ENCODE data around the gene SMYD3.

The SMYD3 gene

DNA sequence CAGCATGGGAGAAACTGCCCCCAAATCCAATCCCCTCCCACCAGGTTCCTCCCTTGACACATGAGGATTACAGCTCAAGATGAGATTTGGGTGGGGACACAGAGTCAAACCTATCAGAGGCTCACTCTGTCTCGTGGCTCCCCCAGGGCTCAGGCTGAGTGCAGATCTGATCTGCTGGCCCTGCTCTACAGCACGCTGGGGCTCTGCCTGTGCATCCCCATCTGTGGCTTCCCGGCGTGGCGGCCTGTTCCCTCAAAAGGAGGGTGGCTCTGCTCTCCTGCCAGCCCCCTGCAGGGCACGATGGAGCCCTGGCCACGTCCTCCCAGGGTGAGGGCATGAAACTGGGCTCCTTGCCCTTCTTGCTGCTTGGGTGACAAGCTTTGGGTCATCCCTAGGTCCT lies 19.8 kb upstream of the SMYD3 start:
- H3K36me3 Mint-ChIP-seq: peaks cover 1% of the 10 kb centered on the region
- H3K27me3 Mint-ChIP-seq: no peaks in the 10 kb centered on the region
- no peak overlapping the region for H3K4me3 Mint-ChIP-seq
- peaks cover 12% of the 10 kb centered on the region for H3K4me1 Mint-ChIP-seq
- no peak overlapping the region for H3K27ac Mint-ChIP-seq
- no peaks in the 10 kb centered on the region for H3K9me3 Mint-ChIP-seq

DNA sequence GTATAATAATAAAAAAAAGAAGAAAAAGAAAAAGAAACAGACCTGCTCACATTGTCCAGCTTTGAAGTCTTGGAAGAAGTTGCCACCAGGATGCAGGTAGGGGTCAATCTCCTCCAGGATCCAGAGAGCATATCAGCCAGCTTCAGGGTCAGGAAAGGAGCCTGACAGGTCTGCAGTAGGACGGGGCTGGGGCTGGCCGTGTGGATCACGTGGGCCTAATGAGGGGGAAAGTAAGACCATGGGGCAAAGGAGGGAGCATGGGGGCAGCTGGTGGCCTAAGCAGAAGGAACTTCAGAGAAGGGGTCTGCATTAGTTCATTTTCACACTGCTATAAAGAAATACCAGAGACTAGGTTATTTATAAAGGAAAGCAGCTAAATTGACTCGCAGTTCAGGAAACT lies 19.3 kb upstream of the SMYD3 start:
- no peak overlapping the region for H3K4me3 Mint-ChIP-seq
- H3K9me3 Mint-ChIP-seq: no peaks in the 10 kb centered on the region
- H3K4me1 Mint-ChIP-seq: peaks cover 12% of the 10 kb centered on the region
- no peaks in the 10 kb centered on the region for H3K27me3 Mint-ChIP-seq
- H3K27ac Mint-ChIP-seq: no peak overlapping the region
- peaks cover under 1% of the 10 kb centered on the region for H3K36me3 Mint-ChIP-seq

DNA sequence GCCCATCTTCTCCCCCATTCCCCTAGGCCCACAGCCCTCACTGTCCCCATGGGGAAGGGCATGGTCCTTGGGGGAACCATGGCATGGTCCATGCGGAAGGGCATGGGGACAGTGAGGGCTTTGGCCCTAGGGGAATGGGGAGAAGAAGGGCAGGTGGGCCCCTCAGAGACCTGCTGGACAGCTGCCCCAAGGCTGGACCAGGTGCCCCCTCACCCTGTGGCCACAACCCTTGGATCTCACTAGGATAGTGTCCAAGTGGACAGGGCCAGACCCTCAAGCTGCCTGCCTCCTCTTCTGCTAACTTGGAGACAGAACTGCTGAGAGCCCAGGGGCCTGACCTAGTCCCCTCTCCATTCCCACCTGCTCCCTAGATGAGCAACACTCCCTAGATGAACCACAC lies 12.4 kb upstream of the SMYD3 start:
- Mint-ChIP-seq H3K27me3 (no peaks in the 10 kb centered on the region), H3K36me3 (no peaks in the 10 kb centered on the region), H3K27ac (no peak overlapping the region), H3K4me1 (no peaks in the 10 kb centered on the region), H3K4me3 (no peak overlapping the region), H3K9me3 (no peaks in the 10 kb centered on the region)

DNA sequence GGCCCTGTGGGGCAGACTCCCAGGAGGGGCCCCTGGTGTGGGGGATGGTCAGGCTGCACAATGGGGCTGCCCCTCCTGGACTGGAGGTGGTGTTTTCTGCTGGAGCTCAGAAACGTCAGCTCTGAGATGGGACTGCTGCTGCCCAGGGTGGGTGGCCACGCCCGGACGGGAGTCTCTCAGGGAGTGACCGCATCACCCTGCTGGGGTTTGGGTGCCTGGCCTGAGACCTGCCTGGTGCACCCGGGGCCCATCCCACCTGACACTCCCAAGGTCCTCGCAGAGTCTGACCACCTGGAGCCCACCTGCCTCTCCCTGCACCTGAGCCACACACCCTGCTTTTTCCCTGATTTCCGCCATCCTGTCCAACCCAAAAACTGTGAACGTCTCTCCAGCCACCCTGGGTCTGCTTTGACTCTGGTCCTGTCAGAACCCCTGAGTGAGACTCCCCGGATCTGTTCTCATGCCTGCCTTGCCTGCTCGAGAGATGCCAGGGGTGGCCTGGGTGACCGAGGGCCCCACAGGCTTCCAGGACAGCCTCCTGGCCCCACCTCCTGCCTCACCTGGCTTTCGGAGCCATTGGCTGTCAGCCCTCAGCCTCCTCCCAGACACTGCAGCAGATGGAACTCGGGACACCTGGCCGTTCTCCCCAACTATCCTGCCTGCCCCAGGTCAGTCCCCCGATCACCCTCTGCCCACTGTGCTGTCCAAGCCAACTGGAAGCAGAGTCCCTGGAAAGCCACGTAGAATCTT lies 11.6 kb upstream of the SMYD3 start:
- Mint-ChIP-seq H3K4me3 (no peak overlapping the region), H3K9me3 (no peaks in the 10 kb centered on the region), H3K27me3 (no peaks in the 10 kb centered on the region), H3K27ac (no peak overlapping the region), H3K4me1 (no peaks in the 10 kb centered on the region), H3K36me3 (no peaks in the 10 kb centered on the region)

DNA sequence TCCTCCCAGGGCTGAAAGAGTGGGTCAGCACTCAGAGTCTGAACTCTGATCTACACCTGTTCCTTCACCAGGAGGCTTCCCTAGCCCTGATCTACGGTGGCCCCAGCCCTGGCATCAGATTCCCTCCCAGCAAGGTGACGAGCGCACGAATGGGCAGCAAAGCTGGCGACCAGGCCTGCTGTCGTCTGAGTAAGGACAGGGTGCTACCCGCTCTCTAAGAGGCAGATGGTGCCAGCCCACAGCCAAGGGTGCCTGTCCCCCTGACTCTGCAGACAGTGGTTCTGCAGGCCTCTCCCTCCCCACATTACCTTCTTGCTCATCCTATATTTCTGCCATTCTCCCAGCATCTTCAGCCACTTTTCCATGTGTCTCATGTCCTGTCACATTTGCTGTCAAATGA lies 10.3 kb upstream of the SMYD3 start:
- no peaks in the 10 kb centered on the region for H3K27me3 Mint-ChIP-seq
- no peak overlapping the region for H3K4me3 Mint-ChIP-seq
- H3K4me1 Mint-ChIP-seq: no peaks in the 10 kb centered on the region
- H3K9me3 Mint-ChIP-seq: no peaks in the 10 kb centered on the region
- no peak overlapping the region for H3K27ac Mint-ChIP-seq
- H3K36me3 Mint-ChIP-seq: no peaks in the 10 kb centered on the region

DNA sequence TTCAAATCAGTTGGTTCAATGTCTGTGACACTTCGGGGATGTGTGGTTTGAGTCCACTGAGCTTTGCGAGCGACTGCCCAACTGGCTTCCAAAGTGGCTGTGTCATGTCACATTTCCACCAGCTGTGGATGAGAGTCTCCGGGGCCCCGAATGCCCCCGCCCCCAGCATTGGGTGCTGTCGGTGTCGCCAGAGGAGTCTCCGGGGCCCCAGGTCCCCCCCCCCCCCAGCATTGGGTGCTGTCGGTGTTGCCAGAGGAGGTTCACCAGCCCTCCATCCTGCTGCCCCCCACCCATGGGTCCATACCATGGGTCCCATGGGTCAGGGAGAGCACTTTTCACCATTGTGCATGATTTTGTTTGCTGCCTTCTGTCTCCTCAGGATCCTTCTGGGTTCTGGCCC lies 9.0 kb upstream of the SMYD3 start:
- Mint-ChIP-seq H3K27ac (no peak overlapping the region), H3K4me1 (no peaks in the 10 kb centered on the region), H3K9me3 (no peaks in the 10 kb centered on the region), H3K4me3 (no peak overlapping the region), H3K36me3 (no peaks in the 10 kb centered on the region), H3K27me3 (no peaks in the 10 kb centered on the region)

DNA sequence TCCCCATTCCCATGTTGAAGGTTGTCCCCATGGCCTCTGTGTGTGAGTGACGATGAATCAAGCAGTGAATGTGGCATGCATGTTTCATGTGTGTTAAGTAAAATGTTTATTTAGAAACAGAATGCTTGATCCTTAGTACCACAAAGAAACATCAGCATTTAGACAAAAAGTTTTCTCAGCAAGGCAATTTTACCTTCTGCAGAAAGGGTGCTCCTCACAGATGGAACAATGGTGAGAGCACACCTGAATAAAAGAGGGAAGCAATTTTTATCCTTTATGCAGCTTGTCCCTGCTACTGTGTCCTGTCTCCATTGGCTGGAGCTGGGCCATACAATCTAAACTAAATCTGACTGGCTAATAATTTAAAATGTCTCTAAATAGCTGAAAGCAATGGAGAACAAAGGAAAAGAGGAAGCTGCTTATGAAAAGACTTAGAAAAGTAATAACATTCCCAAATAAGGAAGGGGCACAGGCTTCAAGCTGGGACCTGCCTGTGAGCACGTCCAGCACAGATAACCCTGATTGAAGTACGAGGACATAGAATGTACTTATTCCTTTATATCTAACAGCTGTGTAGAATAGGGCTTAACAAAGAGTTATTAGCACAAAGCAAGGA lies 8.4 kb upstream of the SMYD3 start:
- H3K27ac Mint-ChIP-seq: no peak overlapping the region
- H3K9me3 Mint-ChIP-seq: no peaks in the 10 kb centered on the region
- no peaks in the 10 kb centered on the region for H3K27me3 Mint-ChIP-seq
- no peaks in the 10 kb centered on the region for H3K36me3 Mint-ChIP-seq
- H3K4me1 Mint-ChIP-seq: no peaks in the 10 kb centered on the region
- H3K4me3 Mint-ChIP-seq: no peak overlapping the region

DNA sequence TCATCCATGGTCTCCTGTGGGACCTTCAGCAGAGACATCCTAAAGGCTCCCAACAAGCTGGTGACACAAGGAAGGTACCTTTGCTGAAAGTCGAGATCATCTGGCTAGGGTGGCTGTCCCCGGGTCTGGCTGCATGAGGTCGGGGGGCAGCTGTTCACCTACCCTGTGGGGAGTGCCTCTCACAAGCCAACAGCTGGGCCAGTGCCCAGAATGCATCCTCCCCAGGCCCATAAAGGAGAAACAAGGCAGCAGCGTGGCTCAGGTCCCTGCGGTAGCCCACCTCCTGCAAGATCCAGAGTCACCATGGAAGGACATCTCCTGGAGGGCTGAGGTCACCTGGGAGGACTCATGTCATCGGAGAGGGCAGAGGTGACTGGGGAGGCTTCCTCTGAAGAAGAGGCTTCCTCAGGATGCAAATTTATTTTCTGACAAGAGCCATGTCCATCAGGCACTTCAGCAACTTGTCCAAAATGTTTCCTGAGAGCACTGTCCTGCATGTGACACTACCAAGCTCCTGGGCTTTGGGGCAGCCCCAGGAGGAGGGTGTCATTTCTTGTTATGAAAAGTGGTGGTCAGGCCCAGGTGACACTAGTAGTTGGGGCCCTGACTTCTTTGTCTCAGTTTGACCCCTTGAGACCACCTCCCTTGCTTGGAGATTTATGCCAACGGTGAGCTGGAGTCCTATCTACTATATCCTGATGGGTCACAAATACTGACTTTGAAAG lies 6.7 kb upstream of the SMYD3 start:
- Mint-ChIP-seq H3K36me3 (no peaks in the 10 kb centered on the region), H3K27me3 (no peaks in the 10 kb centered on the region), H3K4me1 (no peaks in the 10 kb centered on the region), H3K4me3 (no peak overlapping the region), H3K9me3 (no peaks in the 10 kb centered on the region), H3K27ac (no peak overlapping the region)

DNA sequence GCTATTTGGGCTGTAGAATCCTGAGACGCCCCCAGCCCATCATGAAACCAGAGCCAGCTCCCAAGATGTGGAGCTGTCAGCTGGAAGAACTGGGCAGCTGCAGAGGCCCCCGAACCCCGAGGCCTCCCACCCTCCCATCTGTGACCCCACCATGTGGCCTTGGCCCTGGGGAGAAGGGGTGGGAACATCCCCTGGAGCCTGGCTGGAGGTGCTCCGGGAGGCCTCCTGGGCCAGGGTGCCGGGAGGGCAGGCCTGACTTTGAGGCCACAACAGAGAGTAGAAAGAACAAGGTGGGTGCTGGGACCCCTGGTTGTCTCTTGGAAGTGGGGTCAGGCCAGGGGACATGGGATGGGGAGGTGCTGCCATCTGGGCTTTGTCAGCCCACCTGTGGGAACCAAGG lies 6.0 kb upstream of the SMYD3 start:
- Mint-ChIP-seq H3K4me1 (peaks cover under 1% of the 10 kb centered on the region), H3K27me3 (no peaks in the 10 kb centered on the region), H3K4me3 (no peak overlapping the region), H3K27ac (no peak overlapping the region), H3K9me3 (no peaks in the 10 kb centered on the region), H3K36me3 (no peaks in the 10 kb centered on the region)

DNA sequence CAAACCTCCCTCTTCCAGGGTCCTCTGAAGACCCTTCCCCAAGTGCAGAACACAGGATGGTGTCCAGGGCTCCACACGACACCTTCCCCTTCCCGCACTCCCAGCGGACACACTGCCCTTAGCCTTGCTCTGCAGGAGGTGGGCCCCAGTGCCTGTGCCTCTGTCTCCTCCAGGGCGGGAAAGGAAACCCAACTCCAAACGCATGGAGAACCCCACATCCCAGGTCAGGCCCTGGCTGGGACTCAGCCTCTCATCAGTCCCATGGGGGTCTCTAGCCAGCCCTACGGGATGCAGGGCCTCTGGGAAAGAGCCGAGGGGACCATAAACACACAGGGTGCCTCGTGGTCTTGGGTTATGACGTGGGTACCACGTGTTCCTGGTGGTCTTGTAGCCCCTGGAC lies 5.6 kb upstream of the SMYD3 start:
- no peaks in the 10 kb centered on the region for H3K27me3 Mint-ChIP-seq
- no peaks in the 10 kb centered on the region for H3K9me3 Mint-ChIP-seq
- peaks cover 4% of the 10 kb centered on the region for H3K4me1 Mint-ChIP-seq
- H3K27ac Mint-ChIP-seq: no peak overlapping the region
- H3K4me3 Mint-ChIP-seq: no peak overlapping the region
- no peaks in the 10 kb centered on the region for H3K36me3 Mint-ChIP-seq

DNA sequence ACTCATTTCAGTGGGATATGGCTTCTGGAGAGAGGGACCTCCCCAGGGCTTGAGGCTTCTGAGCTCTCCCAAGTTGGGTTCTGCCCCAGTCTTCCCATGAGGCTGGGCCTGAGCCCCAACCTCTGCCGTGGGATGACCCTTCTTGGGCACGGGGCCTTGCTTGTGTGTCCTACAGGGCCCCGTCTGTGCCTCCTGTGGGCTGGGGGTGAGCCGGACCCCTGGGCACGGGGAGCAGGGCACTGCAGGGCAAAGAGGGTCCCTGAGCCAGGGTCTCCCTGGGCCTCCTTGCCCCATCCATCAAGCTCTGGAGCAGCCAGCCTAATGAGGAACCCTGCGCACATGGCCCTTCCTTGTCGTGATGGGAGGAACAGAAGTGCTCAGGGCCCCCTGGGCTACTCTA lies 5.2 kb upstream of the SMYD3 start:
- Mint-ChIP-seq H3K36me3 (no peaks in the 10 kb centered on the region), H3K27ac (no peak overlapping the region), H3K27me3 (no peaks in the 10 kb centered on the region), H3K9me3 (no peaks in the 10 kb centered on the region), H3K4me3 (no peak overlapping the region), H3K4me1 (peaks cover 8% of the 10 kb centered on the region)

DNA sequence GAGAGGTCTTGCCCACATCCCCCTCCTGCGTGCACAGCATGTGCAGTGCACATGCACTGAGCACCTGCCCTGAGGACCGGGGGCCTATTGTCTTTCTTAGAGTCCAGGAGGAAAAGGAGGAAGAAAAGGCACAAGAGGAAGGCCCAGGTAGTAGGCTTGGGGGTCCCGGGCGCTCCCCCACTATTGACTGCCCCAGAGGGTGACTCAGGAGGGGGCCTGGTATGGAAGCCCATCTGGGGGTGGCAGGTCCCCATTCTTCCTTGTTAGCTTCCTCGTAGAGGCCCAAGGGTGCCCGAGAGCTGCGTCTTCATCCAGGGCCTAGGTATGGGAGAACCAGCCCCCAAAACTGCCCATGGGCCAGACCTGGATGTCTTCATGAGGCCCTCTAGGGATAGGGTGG lies 4.1 kb upstream of the SMYD3 start:
- Mint-ChIP-seq H3K4me1 (peaks cover 13% of the 10 kb centered on the region), H3K9me3 (no peaks in the 10 kb centered on the region), H3K27me3 (no peaks in the 10 kb centered on the region), H3K4me3 (no peak overlapping the region), H3K36me3 (no peaks in the 10 kb centered on the region), H3K27ac (no peak overlapping the region)

DNA sequence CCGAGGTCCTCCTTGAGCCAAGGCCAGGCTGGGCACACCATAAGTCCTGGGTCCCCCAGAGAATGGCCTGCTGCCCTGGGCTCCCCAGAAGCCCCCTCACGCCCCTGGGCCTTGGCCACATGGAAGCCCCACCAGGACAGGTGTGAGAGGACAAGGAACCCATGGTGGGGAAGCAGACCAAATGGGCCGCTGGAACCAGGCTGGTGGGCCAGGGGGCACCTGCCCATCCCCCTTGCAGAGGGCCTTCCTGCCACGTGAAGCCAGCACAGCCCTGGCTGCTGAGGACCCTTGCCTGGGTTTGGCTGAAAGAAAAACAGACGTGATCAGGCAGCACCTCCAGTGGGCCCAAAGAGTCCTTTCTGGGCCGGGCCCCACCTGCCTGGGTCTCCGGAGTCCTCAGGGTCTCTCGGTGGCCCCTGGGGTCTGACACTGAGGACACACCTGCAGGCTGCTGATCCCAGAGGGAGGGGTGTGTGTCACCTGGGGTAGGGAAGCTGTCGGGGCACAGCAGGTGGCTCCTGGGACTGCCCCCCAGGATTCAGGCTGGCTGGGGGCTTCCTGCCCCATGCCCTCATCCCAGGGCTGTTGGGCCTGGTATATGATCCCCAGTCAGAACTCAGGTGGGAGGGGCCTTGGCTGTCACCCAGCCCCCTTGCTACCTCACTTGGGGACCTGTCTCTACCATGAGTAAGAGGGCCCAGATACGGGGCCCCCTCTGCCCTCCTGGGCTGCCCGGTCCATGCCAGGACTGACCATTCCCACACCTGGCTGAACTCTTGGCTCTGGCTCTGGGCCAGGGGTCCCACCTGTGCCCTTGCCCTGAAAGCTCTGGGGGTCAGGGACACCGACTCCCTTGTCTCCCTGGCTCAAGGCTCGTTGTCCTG lies 3.3 kb upstream of the SMYD3 start:
- Mint-ChIP-seq H3K27me3 (no peaks in the 10 kb centered on the region), H3K4me3 (no peak overlapping the region), H3K36me3 (no peaks in the 10 kb centered on the region), H3K4me1 (peaks cover 21% of the 10 kb centered on the region), H3K9me3 (no peaks in the 10 kb centered on the region), H3K27ac (no peak overlapping the region)

DNA sequence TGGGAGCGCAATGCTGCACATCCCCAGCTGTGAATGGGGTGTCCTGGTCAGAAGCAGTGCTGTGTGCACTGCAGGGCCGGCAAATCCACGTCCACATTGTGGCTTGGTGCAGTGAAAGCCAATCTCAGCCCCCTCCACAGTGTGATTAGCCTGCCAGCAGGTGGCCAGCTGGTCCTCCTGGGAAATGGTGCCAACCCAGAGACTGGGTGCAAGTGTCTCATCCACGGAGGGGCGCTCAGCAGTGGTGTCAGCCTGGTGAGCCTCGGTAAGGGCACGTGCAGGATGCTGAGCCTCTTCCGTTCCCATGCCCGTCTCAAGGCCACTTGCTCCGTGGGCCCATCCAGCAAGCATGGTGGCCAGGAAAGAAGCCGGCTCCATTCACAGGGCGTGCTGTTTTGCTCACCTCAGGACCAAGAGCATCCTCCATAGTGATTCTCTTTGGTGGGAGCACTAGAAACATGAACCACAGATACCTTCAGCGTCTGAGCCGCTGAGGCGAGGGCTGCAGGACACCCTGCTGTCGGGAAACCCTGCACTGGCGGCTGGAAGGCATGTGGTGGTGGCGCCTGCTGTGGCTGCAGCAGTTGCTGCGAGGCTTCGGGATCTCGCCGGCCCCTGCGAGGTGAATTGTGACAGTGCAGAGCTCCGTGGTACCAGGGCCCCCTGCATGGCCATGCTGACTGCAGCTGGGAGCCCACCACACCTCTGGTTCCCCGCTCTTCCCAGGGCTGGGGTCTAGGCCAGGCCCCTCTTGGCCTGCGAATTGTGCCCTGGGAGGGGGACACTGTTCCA lies 2.0 kb upstream of the SMYD3 start:
- Mint-ChIP-seq H3K9me3 (no peaks in the 10 kb centered on the region), H3K36me3 (no peaks in the 10 kb centered on the region), H3K4me3 (no peak overlapping the region), H3K27ac (no peak overlapping the region), H3K27me3 (no peaks in the 10 kb centered on the region), H3K4me1 (peaks cover 26% of the 10 kb centered on the region)

DNA sequence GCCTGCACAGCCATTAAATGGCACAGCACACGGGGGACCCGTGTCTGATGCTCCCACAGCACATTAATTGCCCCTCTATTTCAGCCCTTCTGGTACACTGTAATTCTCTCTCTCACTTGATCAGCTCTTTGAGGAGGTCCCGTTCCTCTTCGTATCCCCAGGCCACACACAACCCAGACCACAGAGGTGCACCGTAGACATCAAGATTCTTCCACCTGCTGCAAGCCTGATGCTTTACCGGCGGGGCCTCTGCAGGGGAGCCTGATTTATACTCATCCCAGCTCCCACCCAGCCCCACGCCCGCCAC lies 759 bp downstream of the SMYD3 start:
- peaks cover 34% of the 10 kb centered on the region for H3K4me1 Mint-ChIP-seq
- H3K27ac Mint-ChIP-seq: peak overlapping the region; percentile 25
- no peaks in the 10 kb centered on the region for H3K36me3 Mint-ChIP-seq
- H3K4me3 Mint-ChIP-seq: peak overlapping the region; percentile 88
- no peaks in the 10 kb centered on the region for H3K27me3 Mint-ChIP-seq
- no peaks in the 10 kb centered on the region for H3K9me3 Mint-ChIP-seq
